ENCODE data around the gene LAPTM5. TPM values are rescaled to one million over a fixed set of nuclear protein-coding genes. Genes with fewer than 3 reads are reported as not detected.

The LAPTM5 gene
- total and polyA plus RNA-seq, 10 of the 15 experiments (the other 5 are each of a cell fraction or from before 2014, with no cell fraction given), result 24.1 to 1,034 (median 687) TPM

- TF ChIP-seq ZNF687 (IDR thresholded peaks at IDR 0.05) (peak; percentile 99), RELA (IDR thresholded peaks at IDR 0.05; ENCODE audit: borderline replicate concordance, partially characterized antibody) (peak; percentile 15), IKZF2 (IDR thresholded peaks at IDR 0.05) (no peak), JUND (IDR thresholded peaks at IDR 0.05; ENCODE audit: low read depth, low read length) (no peak), TAF1 (IDR thresholded peaks at IDR 0.05; ENCODE audit: borderline replicate concordance, low read depth, low read length) (0 out of 2 replicates have a peak, but pooled peaks have one; percentile 32), STAT3 (IDR thresholded peaks at IDR 0.05; ENCODE audit: low read depth, low read length) (no peak), HDGF (IDR thresholded peaks at IDR 0.05) (0 out of 2 replicates have a peak, but pooled peaks have one; percentile 62), POLR2A (IDR thresholded peaks at IDR 0.05; ENCODE audit: low read depth, low read length) (peak; percentile 87), SMC3 (IDR thresholded peaks at IDR 0.05; ENCODE audit: borderline replicate concordance, low read length) (no peak), ZNF274 (IDR thresholded peaks at IDR 0.05; ENCODE audit: insufficient read depth, insufficient read length) (no peak), EGR1 (IDR thresholded peaks at IDR 0.05; ENCODE audit: borderline replicate concordance in 1 of 2, low read depth in 2 of 2, low read length in 2 of 2) (peak in 1 of 2 experiments; percentile 87; a peak in 2 of 3 replicates), NRF1 (conservative IDR thresholded peaks at IDR 0.05; ENCODE audit: low read depth, low read length) (peak; percentile 38), IKZF1 (conservative IDR thresholded peaks at IDR 0.05) (peak; percentile 85), NFXL1 (IDR thresholded peaks at IDR 0.05; ENCODE audit: borderline replicate concordance) (no peak), YY1 (IDR thresholded peaks at IDR 0.05; ENCODE audit: low read depth, low read length) (peak; percentile 65), RFX5 (IDR thresholded peaks at IDR 0.05; ENCODE audit: low read depth, low read length) (peak; percentile 9; the same call in 1 of the 2 replicates), PRDM15 (CRISPR knock-in tag; IDR thresholded peaks at IDR 0.05) (no peak)
- TF ChIP-seq, protein P1, sequence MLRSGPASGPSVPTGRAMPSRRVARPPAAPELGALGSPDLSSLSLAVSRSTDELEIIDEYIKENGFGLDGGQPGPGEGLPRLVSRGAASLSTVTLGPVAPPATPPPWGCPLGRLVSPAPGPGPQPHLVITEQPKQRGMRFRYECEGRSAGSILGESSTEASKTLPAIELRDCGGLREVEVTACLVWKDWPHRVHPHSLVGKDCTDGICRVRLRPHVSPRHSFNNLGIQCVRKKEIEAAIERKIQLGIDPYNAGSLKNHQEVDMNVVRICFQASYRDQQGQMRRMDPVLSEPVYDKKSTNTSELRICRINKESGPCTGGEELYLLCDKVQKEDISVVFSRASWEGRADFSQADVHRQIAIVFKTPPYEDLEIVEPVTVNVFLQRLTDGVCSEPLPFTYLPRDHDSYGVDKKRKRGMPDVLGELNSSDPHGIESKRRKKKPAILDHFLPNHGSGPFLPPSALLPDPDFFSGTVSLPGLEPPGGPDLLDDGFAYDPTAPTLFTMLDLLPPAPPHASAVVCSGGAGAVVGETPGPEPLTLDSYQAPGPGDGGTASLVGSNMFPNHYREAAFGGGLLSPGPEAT (IDR thresholded peaks at IDR 0.05; ENCODE audit: low read depth), result peak; percentile 76
- TF ChIP-seq, protein P2, sequence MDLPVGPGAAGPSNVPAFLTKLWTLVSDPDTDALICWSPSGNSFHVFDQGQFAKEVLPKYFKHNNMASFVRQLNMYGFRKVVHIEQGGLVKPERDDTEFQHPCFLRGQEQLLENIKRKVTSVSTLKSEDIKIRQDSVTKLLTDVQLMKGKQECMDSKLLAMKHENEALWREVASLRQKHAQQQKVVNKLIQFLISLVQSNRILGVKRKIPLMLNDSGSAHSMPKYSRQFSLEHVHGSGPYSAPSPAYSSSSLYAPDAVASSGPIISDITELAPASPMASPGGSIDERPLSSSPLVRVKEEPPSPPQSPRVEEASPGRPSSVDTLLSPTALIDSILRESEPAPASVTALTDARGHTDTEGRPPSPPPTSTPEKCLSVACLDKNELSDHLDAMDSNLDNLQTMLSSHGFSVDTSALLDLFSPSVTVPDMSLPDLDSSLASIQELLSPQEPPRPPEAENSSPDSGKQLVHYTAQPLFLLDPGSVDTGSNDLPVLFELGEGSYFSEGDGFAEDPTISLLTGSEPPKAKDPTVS (IDR thresholded peaks at IDR 0.05; ENCODE audit: low read depth, low read length), result no peak
Measured at GRCh38 chr1:30718636-30719405, 38.8 kb downstream of the LAPTM5 start (continued).

Measured in GM12878 (cell line).